Activated CD4-positive, alpha-beta T cell treated with anti-CD3 and anti-CD28 coated beads for 4 hours (primary cell): Measurements from ENCODE around the gene ADGRB2.

Experiments
- DNase-seq, 2 donors: peaks; one replicate each; pipeline ENCODE4 v3.0.0-alpha.2; 2020

Gene ADGRB2, protein sequence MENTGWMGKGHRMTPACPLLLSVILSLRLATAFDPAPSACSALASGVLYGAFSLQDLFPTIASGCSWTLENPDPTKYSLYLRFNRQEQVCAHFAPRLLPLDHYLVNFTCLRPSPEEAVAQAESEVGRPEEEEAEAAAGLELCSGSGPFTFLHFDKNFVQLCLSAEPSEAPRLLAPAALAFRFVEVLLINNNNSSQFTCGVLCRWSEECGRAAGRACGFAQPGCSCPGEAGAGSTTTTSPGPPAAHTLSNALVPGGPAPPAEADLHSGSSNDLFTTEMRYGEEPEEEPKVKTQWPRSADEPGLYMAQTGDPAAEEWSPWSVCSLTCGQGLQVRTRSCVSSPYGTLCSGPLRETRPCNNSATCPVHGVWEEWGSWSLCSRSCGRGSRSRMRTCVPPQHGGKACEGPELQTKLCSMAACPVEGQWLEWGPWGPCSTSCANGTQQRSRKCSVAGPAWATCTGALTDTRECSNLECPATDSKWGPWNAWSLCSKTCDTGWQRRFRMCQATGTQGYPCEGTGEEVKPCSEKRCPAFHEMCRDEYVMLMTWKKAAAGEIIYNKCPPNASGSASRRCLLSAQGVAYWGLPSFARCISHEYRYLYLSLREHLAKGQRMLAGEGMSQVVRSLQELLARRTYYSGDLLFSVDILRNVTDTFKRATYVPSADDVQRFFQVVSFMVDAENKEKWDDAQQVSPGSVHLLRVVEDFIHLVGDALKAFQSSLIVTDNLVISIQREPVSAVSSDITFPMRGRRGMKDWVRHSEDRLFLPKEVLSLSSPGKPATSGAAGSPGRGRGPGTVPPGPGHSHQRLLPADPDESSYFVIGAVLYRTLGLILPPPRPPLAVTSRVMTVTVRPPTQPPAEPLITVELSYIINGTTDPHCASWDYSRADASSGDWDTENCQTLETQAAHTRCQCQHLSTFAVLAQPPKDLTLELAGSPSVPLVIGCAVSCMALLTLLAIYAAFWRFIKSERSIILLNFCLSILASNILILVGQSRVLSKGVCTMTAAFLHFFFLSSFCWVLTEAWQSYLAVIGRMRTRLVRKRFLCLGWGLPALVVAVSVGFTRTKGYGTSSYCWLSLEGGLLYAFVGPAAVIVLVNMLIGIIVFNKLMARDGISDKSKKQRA (N-terminal part only)

GRCh38 chr1:31764312-31765040 lies at the start of gene ADGRB2:
ADGRB2 (minus strand) TSS chr1:31764340; CDS start chr1:31757221, 7,119 bp downstream.
- no peak for DNase-seq

- DNase-seq = no peak
Measured at GRCh38 chr1:31812158-31812829, 48.2 kb upstream of the ADGRB2 start.

DNA sequence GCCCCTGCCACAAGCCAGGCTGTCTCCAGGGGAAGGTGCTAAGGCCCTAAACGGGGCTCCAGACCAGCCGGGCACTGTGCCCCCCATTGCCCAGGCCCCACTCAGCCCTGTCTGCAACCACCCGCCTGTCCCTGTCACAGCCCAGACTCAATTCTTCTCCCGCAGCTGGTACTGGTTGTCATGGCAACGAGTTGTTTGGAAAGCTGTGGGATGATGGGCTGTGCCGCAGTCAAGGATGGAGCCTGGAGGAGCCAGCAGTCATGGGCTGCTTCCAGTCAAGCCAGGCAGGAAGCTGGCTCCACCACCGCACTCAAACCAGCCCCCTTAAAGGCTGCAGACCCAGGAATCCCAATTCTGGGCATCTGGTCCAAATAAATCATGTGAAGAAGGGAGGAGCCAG lies 47.5 kb upstream of the ADGRB2 start:
- no peak for DNase-seq

DNA sequence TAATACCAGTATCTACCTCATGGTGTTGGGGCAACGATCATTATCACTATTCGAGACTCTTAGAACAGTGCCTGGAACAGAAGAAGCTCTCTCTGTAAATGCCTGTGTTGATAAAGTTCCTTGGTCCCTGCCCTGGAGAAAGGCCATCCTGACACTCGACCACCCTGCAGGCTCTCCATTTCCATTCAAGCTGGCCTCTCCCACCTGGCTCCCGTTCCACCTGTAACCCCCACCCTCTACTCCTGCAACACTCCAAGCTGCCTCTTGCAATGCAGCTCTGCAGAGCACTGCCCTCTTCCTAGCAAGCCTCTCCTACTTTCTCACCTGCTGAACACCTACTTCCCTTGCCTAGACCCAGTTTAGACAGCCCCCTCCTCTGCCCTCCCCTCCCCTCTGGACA lies 45.6 kb upstream of the ADGRB2 start:
- no peak for DNase-seq

- no peak for DNase-seq
Measured at GRCh38 chr1:31807273-31808048, 43.3 kb upstream of the ADGRB2 start.

- no peak for DNase-seq
Measured at GRCh38 chr1:31805318-31805717, 41.2 kb upstream of the ADGRB2 start.

DNA sequence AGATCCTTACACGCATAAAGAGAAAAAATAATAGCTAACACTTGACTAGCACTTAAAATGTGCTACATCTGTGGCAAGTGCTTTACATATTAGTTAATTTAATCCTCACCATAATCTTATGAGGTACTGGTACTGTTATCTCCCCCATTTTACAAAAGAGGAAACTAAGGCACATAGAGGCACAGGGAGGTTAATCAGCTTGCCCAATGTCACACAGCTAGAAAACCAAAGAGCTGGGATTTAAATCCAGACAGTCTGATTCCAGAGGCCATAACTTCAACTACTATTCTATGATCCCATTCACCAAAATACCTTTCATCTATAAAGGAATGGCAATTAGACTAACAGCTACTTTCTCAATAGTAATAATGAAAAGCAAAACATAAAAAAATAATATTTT lies 40.0 kb upstream of the ADGRB2 start:
- no peak for DNase-seq

DNA sequence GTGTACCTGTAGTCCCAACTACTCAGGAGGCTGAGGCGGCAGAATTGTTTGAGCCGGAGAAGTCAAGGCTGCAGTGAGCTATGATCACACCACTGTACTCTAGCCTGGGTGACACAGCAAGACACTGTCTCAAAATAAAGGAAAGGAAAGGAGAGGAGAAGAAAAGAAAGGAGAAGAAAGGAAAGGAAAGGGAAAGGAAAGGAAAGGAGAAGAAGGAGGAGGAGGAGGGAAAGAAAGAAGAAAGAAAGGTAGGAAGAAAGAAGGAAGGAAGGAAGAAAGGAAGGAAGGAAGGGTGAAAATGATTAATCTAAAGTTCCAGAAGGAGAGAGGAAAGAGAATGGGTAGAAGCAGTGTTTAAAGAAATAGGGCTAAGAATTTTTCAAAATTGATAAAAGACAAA lies 39.5 kb upstream of the ADGRB2 start:
- no peak for DNase-seq

- DNase-seq = no peak
Measured at GRCh38 chr1:31802190-31803150, 38.3 kb upstream of the ADGRB2 start.

- no peak for DNase-seq
Measured at GRCh38 chr1:31801458-31801857, 37.3 kb upstream of the ADGRB2 start.

DNA sequence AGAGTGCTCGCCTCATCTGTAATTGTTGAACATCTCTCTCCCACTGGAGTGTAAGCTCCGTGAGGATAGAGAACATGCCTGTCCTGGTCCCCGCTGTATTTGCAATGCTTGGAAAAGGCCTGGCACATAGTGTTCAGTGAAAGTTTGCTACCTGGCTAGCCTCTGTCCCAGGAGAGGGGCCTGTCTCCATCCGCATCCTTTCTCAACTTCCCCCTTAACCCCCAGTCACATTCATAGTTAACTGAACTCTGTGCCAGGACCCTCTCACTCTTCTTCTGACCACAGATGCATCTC lies 36.5 kb upstream of the ADGRB2 start:
- DNase-seq = no peak

GRCh38 chr1:31799895-31800673 lies 35.9 kb upstream of the ADGRB2 start:
- DNase-seq = no peak

DNA sequence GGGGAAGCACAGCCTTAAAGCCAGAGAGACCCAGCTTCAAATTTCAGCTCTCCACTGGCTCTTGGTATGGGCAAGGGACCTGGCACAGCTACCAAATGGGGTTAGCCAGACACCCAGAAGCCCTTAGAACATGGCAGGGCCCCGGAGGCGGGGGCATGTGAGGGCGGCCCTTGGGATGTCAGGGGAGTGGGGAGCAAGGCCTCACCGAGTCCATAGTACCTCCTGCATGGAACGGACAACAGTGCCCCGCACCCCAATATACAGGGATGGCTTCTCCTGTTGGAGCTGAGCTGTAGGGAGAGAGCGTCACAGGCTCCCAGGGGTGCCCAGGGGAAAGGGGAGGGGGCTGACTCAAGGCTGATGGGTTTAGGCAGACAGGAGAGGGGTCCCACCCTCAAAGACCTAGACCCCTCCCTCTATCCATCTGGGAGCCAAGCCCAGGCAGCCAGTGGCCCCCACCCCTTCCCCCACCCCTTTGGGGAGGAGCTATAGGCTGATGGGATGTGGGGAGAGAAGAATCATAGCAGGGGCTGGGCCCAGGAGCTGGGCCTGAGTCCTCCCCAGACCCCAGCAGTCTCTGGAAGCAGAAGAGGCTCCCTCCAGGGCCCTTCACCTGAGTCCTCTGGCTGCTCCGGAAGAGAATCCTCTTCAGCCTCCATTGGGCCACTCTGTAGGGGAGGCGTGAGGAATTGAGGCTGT lies 35.2 kb upstream of the ADGRB2 start:
- DNase-seq = no peak

DNA sequence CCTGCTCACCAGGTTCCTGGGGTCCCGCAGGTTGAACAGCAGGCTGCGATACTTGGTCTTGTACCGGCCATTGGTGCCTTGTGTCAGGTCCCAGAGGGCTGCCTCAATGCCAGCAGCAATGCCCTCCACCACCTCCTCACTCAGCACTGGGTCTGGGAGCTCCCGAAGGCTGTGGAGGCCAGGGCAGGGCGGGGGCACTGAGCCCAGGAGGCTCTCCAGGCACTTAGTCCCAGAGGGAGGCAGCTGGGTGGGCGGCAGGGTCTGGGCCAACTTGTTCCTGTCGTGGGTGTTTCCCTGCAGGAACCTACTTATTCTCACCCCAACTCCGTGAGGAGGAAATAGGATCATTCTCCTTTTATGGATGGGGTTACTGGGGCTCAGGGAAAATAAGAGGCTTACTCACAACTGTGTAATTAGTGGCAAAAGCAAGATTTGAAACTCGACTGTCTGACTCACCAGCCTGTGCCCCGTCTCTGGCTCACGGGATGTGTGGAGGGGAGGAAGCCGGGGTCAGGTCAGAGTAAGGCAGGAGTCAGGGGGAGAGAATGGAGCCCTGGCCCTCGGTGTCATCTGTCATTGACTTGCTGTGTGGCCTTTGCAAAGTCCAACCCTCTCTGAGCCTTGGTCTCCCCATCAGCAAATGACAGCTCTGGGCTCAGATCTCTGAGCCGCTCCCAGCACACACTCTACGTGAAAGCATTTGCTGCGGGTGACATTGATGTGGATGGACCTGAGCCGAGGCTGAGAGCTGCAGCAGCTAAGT lies 34.5 kb upstream of the ADGRB2 start:
- DNase-seq = no peak

DNA sequence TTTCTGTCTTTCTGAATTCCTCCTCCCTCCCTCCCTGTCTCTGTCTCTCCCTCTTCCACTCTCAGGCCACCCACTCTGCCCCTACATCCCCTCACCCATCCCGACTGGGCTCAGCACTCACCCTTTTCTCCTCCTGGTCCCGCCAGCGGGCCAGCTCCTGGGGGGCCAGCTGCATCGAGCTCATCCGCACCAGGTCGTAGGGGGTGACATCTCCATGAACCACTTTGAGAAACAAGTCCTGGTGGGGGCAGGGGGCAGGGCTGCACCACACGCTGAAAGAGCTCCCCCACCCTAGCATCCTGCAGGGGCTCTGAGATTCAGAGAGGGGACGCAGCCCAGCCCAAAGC lies 33.9 kb upstream of the ADGRB2 start:
- DNase-seq = no peak

- no peak for DNase-seq
Measured at GRCh38 chr1:31797216-31797615, 33.1 kb upstream of the ADGRB2 start.

DNA sequence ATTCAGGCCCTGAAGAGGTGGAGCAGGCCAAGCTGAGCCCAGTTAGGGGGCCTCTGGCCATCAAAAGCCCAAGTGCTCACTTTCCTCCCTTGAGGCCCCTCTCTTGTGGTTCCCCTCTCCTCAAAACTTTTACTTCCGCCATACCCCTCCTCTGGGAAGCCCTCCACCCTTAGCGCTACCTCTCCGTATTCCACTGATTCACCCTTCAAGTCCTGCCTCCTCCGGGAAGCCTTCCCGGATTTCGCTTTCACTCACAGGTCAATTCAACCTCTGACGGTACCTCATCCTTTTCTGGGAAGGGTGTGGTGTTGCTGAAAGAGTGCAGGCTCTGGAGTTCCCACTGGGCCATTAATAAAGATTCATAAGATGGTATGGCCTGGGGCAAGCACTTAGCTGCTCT lies 32.6 kb upstream of the ADGRB2 start:
- DNase-seq = no peak
